GM10847 (cell line): ENCODE data around the gene GRXCR2.

ENCODE experiments used
- POLR2A ChIP-seq: IDR thresholded peaks from 2 replicates; pipeline ENCODE4 v1.6.1; 2011; ENCODE audit not compliant: insufficient read length; ENCODE audit errors: extremely low read depth

The GRXCR2 gene

GRCh38 chr5:145852990-145853389 lies 19.8 kb downstream of the GRXCR2 start:
- TF ChIP-seq POLR2A, result no peak

GRCh38 chr5:145848854-145849253 lies 24.0 kb downstream of the GRXCR2 start:
- no peak for TF ChIP-seq POLR2A

- no peak for TF ChIP-seq POLR2A
These were observed 25.0 kb downstream of the GRXCR2 start for GRCh38 chr5:145847499-145848497.

- no peak for TF ChIP-seq POLR2A
These were observed 26.7 kb downstream of the GRXCR2 start for GRCh38 chr5:145846081-145846480.

- TF ChIP-seq POLR2A, result no peak
These were observed 31.5 kb downstream of the GRXCR2 start for GRCh38 chr5:145841299-145841698.

- TF ChIP-seq POLR2A, result no peak
These were observed 32.2 kb downstream of the GRXCR2 start for GRCh38 chr5:145840458-145841132.

GRCh38 chr5:145838276-145838675 lies 34.5 kb downstream of the GRXCR2 start:
- TF ChIP-seq POLR2A, result no peak

GRCh38 chr5:145835848-145836239 lies 37.0 kb downstream of the GRXCR2 start:
- TF ChIP-seq POLR2A, result no peak

GRCh38 chr5:145834917-145835847 lies 37.6 kb downstream of the GRXCR2 start, which contains the start of gene PRELID2:
Gene PRELID2, minus strand, starts transcription at chr5:145835342. Its CDS starts 91 bp downstream, at chr5:145835251.
- no peak for TF ChIP-seq POLR2A

- TF ChIP-seq POLR2A, result no peak
These were observed 38.3 kb downstream of the GRXCR2 start for GRCh38 chr5:145834554-145834916.

GRCh38 chr5:145833631-145834200 lies 39.1 kb downstream of the GRXCR2 start:
- TF ChIP-seq POLR2A, result no peak

- TF ChIP-seq POLR2A, result no peak
These were observed 42.2 kb downstream of the GRXCR2 start for GRCh38 chr5:145830594-145830993.

- TF ChIP-seq POLR2A, result no peak
These were observed 43.0 kb downstream of the GRXCR2 start for GRCh38 chr5:145829708-145830361.
